Forelimb muscle (tissue), 1 donor: ENCODE measurements around the gene NRCAM. TPM values are rescaled to one million over a fixed set of nuclear protein-coding genes. Genes with fewer than 3 reads are reported as not detected.
"Not testable (repeated sequence)": the region's sequence is repeated elsewhere in the genome, so short reads cannot be mapped to it uniquely, and the experiment has no call there.

Source experiments
- DNase-seq: peaks from one replicate; pipeline ENCODE4 v3.0.0-alpha.2; 2013; ENCODE audit warnings: low read depth
- polyA plus RNA-seq: library from polyadenylated mRNA; unstranded; fragments of 120-200 nt; gene quantifications from one replicate; pipeline ENCODE4 v1.2.1, GENCODE V29; 2013; ENCODE audit not compliant: insufficient read length

NRCAM gene
- polyA plus RNA-seq, 1 donor = 34.9 TPM

DNA sequence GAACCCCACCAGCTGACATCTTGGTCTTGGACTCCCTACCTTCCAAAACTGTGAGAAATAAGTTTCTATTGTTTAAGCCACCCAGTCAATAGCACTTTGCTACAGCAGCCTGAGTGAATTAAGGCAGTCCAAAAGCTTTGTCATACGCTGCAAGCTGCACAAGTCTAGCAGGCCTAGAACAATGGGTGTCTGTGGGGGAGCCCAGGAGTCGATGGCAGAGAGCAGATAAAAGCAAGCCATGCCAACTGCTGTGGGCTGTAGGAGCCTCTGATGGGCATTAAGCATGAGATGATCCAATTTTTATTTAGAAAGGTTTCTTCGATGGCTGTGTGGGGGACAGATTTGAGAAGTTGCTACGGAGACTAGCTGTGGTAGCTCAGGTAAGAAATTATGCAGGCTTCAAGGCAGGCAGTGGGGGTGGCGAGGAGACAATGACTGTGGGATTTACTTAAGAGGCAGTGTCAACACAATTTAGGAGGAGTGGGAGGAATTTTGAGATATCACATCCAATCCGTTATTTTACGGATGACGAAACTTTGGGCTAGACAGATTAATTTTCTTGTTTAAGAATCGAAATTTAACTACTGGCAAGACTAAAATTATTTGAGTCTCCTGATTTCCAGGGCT, 110.4 kb downstream of the NRCAM start:
- no peak for DNase-seq

GRCh38 chr7:108340856-108341411, 115.3 kb downstream of the NRCAM start:
- no peak for DNase-seq

DNA sequence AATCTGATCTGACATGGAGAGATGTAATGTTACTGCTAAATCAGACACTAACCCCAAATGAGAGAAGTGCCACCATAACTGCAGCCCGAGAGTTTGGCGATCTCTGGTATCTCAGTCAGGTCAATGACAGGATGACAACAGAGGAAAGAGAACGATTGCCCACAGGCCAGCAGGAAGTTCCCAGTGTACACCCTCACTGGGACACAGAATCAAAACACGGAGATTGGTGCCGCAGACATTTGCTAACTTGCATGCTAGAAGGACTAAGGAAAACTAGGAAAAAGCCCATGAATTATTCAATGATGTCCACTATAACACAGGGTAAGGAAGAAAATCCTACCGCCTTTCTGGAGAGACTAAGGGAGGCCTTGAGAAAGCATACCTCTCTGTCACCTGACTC, 115.8 kb downstream of the NRCAM start:
- not testable (repeated sequence) for DNase-seq

GRCh38 chr7:108335269-108335918, 120.8 kb downstream of the NRCAM start:
- DNase-seq = no peak

DNA sequence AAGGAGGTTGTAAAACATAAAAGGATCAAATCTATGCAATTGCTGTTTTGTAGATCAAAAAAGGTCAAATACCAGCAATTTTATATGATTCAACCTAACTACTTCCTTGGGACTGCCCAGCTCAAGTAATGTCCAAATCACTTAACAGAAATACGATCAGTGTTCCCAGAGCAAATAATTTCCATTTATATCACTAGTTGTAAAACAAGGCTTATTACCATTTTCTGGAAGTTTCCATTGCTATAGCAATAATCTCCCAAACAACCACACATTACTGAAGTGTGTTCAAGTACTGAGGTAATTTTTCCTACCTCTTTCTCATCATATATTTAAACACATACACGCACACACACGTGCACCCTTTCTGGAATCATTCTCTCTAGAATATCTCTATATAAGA, 123.3 kb downstream of the NRCAM start:
- DNase-seq = no peak

DNA sequence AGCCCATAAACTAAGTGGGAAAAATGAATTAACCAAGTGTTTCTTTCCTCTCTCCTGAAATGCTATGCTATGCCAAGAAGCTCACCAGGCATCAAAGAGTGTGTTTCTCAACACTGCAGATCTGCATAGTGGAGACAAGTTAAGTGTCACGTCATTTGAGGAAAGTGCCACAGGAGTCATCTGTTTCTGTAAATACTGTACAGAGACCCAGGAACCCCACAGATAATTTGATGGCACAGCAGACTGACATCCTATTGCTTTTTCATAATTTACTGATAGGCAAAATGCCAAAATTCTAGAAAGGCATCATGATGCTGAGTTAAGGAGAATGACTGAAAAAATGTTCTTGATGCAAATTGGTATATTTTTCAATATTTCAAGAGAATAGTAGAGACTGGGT, 124.3 kb downstream of the NRCAM start:
- DNase-seq = no peak

GRCh38 chr7:108330227-108330626, 126.0 kb downstream of the NRCAM start:
- no peak for DNase-seq

DNA sequence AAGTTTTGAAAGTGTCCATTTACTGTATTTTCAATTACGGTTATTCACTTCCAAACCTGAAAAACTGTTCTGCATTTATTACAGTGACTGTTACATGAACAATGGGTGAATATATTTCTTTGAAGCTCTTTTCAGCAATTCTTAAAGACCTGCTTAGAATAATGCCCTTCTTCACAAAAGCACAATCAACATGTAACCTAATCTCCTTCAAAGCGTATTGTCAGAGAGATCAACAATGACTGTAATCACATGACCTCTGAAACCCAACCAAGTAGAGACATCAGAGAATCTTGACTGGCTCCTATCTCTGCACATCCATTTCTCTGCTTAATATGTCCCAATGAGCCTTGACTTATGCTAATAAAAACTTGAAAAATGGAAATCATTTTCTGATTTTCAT, 126.7 kb downstream of the NRCAM start:
- DNase-seq = no peak

GRCh38 chr7:108328174-108328651, 128.0 kb downstream of the NRCAM start:
- DNase-seq = no peak

DNA sequence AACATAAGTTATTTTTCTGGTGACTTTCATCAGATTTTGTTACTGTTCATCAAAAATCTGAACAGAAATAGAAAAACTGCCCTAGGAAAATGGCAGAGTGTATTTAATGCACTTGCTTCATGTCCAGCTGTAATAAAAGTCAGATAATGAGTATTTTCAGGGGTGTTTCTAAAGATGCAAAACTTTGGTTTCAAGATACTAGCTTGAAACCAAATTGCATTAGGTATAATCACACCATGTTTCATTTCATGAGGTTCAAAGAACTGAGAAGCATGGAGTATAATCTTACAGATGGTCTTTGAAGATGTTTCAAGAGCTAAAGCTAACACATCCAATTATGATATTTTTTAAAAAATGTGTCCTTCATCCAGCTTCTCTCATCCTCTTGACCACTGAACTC, 128.9 kb downstream of the NRCAM start:
- no peak for DNase-seq

- no peak for DNase-seq
Observed at GRCh38 chr7:108326938-108327337, 129.3 kb downstream of the NRCAM start.

DNA sequence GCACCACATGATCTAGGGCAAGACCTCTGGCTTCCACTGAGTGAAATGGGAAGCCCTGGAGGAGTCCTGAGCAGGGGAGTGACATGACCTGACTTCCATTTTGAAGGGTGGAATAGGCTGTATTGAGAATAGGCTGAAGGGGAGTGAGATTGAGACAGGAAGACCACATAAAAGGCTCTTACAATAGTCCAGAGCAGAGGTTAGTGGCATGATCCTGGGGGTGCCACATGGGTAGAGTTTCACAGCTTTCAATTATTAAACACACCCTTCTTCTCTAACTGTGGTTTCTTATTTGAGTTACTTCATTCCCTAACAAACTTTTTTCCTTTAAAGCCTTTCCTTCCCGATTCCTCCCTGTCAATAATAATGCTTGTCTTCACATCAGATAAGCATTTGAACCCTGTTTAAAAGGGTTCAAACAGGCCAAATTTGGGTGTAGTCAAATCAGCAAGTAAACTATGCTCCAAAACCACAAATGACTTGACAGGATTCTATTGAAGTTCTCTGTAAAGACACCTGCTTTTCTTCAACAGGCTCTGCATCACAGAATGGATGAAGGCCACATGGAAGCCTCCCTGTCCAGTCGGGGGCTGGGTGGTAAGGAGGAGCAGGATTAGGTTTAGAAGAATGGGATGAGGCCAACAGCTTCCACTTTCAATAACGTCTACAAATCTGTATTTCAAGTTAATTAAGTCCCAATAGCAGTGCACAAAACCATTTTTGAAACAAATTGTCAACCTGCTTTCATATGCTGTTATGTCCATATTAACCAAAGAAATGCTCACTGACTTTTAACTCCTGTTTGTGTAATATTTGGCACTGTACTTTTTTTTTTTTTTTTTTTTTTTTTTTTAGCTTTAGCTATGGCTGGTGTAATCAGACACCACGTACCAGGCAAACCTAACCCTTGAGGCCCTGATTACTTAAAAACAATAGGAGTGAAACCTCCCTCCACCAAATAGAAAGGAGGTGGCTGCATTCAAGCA, 131.9 kb downstream of the NRCAM start:
- DNase-seq = no peak

DNA sequence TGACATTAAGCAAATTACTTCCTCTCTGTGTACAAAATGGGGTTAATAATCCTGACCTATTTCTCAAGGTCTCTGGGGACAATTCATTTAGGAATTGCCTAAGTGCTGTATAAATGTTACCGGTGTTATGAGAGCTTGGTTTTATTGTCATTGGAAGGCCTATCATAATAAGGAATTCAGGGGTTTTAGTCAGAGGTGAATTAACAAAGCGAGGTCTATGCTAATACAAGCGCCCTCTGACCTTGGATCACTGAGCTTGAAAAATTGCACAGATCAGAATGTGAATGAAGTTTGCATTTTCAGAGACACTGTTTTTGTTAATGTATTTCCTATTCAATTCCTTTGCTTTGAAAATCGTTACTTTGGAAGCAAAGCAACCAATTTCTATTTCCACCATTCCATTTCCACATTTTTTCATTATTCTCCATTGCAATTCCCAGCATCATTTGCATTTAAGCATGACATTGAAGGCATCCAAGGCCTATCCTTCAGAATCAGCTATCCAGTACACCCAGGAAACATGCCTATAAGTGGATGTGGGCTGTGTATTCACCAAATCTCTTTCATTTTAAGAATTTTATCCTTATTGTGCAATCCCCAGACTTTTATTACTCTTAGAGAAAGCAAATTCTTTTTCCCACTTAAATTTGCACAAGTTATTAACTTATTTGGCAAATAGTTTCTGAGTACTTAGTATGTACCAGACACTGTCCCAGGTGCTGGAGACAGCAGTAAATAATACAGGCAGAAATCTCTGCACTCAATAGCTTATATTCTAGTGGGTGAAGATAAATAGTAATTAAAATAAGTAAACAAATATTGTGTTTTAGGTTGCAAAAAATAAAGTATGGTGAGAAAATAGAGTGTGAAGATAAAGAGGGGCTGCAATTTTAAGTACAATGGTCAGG, 133.1 kb downstream of the NRCAM start:
- no peak for DNase-seq

GRCh38 chr7:108322046-108322445, 134.2 kb downstream of the NRCAM start:
- no peak for DNase-seq

DNA sequence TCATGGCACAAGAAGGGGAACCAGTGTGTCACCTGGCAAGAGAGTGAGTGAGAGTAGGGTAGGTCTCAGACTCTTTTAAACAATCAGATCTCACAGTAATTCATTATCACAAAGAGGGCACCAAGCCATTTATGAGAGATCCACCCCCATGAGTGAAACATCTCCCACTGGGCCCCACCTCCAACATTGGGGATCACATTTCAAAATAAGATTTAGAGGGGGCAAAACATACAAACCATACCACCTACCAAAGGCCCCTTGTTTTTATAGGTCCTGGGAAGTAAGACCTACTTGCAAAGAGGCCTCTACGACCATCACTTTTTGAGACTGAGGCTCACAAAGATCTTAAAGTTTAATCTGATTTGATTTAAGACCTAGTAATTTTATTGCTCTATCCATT, 134.9 kb downstream of the NRCAM start:
- DNase-seq = no peak

DNA sequence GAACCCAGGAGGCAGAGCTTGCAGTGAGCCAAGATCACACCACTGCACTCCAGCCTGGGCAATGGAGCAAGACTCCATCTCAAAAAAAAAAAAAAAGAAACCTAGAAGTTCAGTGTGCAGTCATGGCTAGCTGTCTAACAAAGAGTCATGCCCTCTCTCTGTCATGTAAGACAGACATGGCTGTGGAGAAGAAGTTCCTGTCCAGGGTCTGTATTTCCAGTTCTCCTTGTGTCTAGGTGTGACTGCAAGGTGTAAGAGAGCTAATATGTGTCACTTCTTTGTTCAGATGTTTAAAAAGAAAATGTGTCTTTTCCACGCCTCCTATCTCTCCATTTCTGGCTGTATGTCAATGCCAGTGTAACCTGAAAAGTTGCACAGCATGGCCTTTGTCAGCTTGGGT, 139.5 kb downstream of the NRCAM start:
- no peak for DNase-seq

DNA sequence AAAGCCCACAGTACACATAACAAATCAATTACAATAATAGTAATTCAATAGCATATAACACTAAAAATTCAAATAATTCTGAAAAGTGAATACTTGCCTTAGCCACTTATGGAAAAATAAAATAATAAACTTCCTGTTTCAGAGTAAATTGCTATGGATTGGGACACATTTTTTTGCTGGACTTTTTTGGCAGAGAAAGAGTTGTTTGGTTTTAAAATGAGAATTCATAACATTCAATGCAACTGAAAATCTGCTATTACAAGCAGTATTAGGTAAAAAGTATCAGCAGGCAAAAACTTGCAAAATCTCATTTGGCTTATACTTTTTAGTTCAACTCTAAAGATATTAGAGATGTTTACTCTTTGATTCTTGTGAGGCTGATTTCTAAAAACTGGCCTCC, 141.7 kb downstream of the NRCAM start:
- no peak for DNase-seq

DNA sequence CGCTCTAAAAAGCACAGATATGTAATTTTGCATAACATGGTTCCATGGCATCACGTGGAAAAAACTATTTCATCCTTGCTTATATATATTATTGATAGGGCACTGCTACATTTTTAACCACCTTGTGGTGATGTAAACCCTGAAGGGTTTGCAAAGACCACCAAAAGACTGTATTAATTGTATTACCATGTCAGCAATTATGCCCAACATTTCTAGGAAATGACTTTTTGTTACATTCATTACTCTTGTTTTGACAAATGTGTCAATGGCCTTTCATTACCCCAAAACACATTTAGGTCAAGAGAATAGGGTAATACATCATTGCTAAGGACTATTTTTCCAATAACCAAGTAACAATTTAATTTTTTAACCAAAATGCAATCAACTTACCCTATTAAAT, 142.2 kb downstream of the NRCAM start:
- no peak for DNase-seq

DNA sequence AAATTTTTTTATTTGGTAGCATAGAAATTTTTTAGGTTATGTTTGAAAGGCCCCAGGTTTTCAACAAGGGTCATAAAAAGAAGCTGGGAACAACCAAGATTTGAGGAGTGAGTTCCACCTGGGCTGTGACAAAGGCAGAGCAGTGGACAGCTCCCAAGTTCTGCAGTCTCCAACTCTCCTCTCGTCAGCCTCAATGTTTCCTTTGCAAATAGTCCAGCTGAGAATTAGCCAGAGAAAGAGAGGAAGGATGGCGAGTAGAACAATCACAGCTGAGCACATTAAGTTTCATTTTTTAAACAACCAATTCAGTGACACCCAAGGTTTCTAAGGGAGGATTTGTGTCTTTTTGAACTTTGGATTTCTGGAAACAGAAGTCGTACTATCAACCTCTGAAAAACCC, 143.2 kb downstream of the NRCAM start:
- no peak for DNase-seq

DNA sequence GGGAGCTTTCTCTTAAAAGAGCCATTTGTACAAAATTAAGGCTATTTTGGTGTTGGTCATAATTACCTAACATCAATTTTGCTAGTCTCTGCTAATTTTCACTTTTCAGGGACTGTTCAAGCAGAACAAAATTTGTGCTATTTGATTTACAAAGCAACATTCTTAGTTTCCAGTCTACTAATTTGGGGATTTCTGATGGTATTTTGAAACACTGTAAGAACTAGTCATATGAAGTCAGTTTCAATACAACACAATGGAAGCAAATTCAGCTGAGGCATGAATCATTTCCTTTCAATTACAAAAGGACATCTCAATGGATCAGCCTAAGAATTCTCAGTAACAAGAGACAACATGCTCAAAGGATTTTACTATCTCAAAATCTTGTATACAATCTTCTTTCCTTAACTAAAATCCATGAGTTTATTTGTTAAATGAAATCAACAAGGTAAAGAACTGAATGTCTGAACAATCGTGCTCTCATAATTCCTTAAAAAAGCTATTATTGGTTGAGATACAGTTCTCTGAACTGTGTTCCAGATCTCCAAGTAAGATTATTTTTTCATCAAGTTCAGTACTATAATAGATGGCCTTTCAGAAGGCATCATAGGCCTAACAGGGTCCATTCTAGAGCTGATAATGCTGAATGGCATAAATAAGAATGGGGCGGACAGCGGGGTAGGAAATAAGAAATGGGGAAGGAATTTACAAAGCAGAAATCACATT, 144.6 kb downstream of the NRCAM start:
- no peak for DNase-seq
